ENCODE measurements around the gene PACS2. TPM values are rescaled to one million over a fixed set of nuclear protein-coding genes. Genes with fewer than 3 reads are reported as not detected.
A peak's percentile ranks its signal among the peaks of the same experiment; 100 is the strongest.

The PACS2 gene
- total RNA-seq, 1 donor from 2014 or later = 64.0 TPM

- Histone ChIP-seq H3K27ac (replicated peaks) (peak overlapping the region; percentile 85), H3K27me3 (ENCODE audit: low read depth) (no peaks in the 10 kb centered on the region), H3K36me3 (peaks cover under 1% of the 10 kb centered on the region), H3K4me1 (peaks cover 63% of the 10 kb centered on the region), H3K4me3 (no peak overlapping the region), H3K9me3 (replicated peaks) (no peaks in the 10 kb centered on the region)
- no peak for DNase-seq
- TF ChIP-seq CTCF (IDR thresholded peaks at IDR 0.05; ENCODE audit: borderline replicate concordance) = no peak
- intact Hi-C loops (cut with micrococcal nuclease) = no loop called here
Observed at GRCh38 chr14:105343194-105343593, 28.6 kb downstream of the PACS2 start.

GRCh38 chr14:105346200-105346533 lies 31.6 kb downstream of the PACS2 start:
- intact Hi-C loops (cut with micrococcal nuclease) = no loop called here
- peaks cover 44% of the 10 kb centered on the region for H3K4me1 ChIP-seq
- no peak overlapping the region for H3K4me3 ChIP-seq
- TF ChIP-seq CTCF (IDR thresholded peaks at IDR 0.05; ENCODE audit: borderline replicate concordance) = no peak
- peaks cover 7% of the 10 kb centered on the region for H3K36me3 ChIP-seq
- no peaks in the 10 kb centered on the region for H3K9me3 ChIP-seq (replicated peaks)
- no peak for DNase-seq
- H3K27me3 ChIP-seq (ENCODE audit: low read depth) = no peaks in the 10 kb centered on the region
- H3K27ac ChIP-seq (replicated peaks) = peak overlapping the region; percentile 19

GRCh38 chr14:105346876-105347586 lies 32.5 kb downstream of the PACS2 start:
- DNase-seq = no peak
- peaks cover 7% of the 10 kb centered on the region for H3K36me3 ChIP-seq
- intact Hi-C loops (cut with micrococcal nuclease) = no loop called here
- TF ChIP-seq CTCF (IDR thresholded peaks at IDR 0.05; ENCODE audit: borderline replicate concordance) = no peak
- H3K27ac ChIP-seq (replicated peaks) = no peak overlapping the region
- H3K4me3 ChIP-seq = no peak overlapping the region
- H3K9me3 ChIP-seq (replicated peaks) = no peaks in the 10 kb centered on the region
- H3K27me3 ChIP-seq (ENCODE audit: low read depth) = no peaks in the 10 kb centered on the region
- peaks cover 41% of the 10 kb centered on the region for H3K4me1 ChIP-seq

- H3K27ac ChIP-seq (replicated peaks) = no peak overlapping the region
- no peaks in the 10 kb centered on the region for H3K9me3 ChIP-seq (replicated peaks)
- H3K27me3 ChIP-seq (ENCODE audit: low read depth) = no peaks in the 10 kb centered on the region
- intact Hi-C loops (cut with micrococcal nuclease) = no loop called here
- TF ChIP-seq CTCF (IDR thresholded peaks at IDR 0.05; ENCODE audit: borderline replicate concordance) = no peak
- peaks cover 7% of the 10 kb centered on the region for H3K36me3 ChIP-seq
- H3K4me1 ChIP-seq = peaks cover 41% of the 10 kb centered on the region
- DNase-seq = no peak
- no peak overlapping the region for H3K4me3 ChIP-seq
Observed at GRCh38 chr14:105347587-105347968, 33.0 kb downstream of the PACS2 start.

- no peak overlapping the region for H3K4me3 ChIP-seq
- DNase-seq = no peak
- peaks cover 7% of the 10 kb centered on the region for H3K36me3 ChIP-seq
- TF ChIP-seq CTCF (IDR thresholded peaks at IDR 0.05; ENCODE audit: borderline replicate concordance) = no peak
- H3K27ac ChIP-seq (replicated peaks) = no peak overlapping the region
- no peaks in the 10 kb centered on the region for H3K9me3 ChIP-seq (replicated peaks)
- H3K27me3 ChIP-seq (ENCODE audit: low read depth) = no peaks in the 10 kb centered on the region
- peaks cover 33% of the 10 kb centered on the region for H3K4me1 ChIP-seq
- intact Hi-C loops (cut with micrococcal nuclease) = no loop called here
Observed at GRCh38 chr14:105348169-105348944, 33.8 kb downstream of the PACS2 start.
